Activated CD4-positive, CD25-positive, alpha-beta regulatory T cell treated with anti-CD3 and anti-CD28 coated beads, Interleukin-2, amount 50 U/mL, for 16 hours (primary cell): Measurements from ENCODE around the gene SYT11.
"Not testable (repeated sequence)": the region's sequence is repeated elsewhere in the genome, so short reads cannot be mapped to it uniquely, and the experiment has no call there.

Experiments used
- DNase-seq: peaks from one replicate; pipeline ENCODE4 v3.0.0-alpha.2; 2020; ENCODE audit warnings: low read depth, low spot score

The SYT11 gene

DNA sequence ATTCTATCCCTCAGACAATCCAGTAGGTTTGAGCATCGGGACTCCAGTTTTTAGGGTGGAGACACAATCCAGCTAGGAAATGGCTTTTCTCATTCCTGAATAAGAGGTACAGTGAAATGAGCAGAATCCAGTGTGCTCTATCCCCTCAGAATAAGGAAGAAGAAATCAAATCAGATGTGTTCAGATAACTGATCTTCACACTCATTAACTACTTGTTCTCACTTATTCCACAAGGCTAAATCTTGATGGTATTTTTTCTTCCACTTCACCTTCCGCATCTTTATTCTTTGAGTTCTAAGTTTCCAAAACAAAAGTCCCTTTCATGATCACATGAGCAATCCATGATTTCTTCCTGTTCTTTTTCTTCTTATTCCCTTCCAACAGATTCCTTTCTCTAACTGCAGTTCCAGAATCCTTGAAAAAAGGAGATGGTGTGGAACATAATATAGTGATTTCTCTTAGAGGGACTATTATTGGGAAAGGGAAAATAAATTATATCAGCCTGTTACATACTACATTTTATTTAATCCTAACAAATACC, 1.7 kb downstream of the SYT11 start:
- no peak for DNase-seq

GRCh38 chr1:155861896-155862295, 2.5 kb downstream of the SYT11 start:
- DNase-seq: no peak

DNA sequence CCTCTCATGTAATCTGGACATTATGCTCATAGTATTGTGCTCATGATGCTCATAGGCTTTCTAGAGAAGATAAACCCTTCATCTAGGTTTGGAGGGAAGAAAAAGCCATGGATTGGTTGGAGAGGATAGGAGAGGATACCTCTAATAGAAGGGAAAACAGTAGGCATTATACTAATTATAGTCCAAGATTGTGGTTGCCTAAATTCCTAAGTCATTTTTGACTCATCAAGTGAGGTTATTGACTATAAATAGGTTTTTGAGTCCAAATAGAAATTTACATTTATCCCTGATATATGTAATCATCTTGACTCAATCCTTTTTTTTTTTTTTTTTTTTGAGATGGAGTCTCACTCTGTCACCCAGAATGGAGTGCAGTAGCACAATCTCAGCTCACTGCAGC, 5.0 kb downstream of the SYT11 start:
- no peak for DNase-seq

DNA sequence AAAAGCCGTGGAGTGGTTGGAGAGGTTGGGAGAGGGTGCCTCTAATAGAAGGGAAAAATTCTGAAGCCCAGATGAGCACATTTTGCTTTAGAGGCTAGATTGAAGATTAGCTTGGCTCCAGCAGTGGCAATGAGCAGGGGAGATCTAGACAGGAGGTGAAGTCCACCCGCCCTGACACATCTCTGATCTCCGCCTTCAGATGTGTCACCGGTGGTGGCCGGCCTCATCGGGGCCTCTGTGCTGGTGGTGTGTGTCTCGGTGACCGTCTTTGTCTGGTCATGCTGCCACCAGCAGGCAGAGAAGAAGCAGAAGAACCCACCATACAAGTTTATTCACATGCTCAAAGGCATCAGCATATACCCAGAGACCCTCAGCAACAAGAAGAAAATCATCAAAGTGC, 8.4 kb downstream of the SYT11 start:
- DNase-seq: no peak

DNA sequence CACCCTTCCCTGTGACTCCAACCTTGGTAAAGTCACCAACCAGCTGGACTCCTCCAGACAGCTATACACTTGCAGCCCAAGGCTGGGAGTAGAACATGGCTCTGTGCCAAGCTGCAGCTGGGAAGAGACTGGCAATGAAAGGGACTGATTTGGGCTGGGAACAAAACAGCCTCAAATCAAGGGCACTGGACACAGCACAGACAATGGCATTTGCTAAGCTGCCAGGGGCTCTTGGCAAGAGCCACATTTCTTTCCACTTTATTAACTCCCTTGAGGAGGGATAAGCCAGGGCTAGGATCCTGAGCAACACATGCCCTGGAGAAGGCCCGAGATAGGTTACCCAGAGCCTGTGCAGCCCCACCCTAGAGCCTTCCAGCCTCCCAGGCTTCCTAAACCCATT, 12.0 kb downstream of the SYT11 start:
- DNase-seq: no peak

DNA sequence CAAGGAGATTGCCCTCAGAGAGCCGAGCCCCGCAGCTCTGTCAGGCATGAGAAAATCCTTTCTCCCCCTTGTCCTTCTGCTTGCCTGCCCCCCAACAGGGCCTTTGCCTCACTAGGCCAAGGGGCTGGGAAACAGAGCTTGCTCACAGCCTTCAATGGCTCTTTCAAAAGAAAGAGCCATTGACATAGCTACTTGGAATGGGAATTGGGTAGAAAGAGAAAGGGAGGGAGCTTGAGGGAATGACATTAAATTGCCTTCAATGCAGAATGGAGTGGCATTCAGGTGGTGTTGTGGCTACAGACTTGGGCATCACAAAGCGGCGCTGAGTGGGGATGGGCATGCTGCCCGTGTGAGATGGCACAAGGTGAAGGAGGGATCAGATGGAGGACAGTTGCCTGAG, 13.2 kb downstream of the SYT11 start:
- DNase-seq: no peak

- no peak for DNase-seq
These were observed 14.5 kb downstream of the SYT11 start for GRCh38 chr1:155873860-155874259.

DNA sequence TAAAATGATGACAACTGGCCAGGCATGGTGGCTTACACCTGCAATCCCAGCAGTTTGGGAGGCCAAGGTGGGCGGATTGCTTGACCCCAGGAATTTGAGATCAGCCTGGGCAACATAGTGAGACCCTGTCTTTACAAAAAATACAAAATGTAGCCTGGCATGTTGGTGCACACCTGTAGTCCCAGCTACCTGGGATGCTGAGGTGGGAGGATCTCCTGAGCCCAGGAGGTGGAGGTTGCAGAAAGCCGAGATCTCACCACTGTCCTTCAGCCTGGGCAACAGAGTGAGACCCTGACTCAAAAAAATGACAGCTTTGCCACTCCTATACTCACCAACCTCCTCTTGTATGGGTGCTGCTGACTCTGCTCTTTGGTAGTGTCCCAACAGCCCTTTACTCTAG, 18.6 kb downstream of the SYT11 start:
- no peak for DNase-seq

DNA sequence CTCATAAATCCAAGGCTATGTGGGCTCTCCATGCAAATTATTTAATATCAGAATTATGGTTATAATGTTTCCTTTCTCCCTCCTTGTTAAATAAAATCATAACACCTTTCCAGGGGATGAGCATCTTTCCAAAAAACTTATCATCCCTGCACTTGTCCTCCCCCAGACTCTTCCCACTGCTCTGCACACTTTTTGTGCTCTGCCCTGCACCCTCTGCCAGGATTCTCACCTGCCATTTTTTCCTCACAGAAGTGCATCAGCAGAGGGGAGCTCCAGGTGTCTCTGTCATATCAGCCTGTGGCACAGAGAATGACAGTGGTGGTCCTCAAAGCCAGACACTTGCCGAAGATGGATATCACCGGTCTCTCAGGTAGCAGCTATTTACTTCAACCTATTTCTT, 20.9 kb downstream of the SYT11 start:
- DNase-seq: no peak

DNA sequence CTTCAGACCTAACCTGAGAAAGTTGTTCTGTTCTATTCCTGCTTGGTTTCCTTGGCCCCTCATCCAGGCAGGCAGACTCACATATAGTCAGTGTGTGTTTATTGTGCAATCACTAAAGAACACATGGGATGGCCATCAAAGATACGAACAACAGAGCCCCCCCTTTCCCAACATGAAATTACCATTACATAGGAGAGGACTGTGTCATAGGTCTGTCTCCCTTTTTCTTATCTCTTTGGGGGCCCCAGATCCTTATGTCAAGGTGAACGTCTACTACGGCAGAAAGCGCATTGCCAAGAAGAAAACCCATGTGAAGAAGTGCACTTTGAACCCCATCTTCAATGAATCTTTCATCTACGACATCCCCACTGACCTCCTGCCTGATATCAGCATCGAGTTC, 21.6 kb downstream of the SYT11 start:
- no peak for DNase-seq

GRCh38 chr1:155882235-155882634, 22.9 kb downstream of the SYT11 start:
- DNase-seq: no peak

DNA sequence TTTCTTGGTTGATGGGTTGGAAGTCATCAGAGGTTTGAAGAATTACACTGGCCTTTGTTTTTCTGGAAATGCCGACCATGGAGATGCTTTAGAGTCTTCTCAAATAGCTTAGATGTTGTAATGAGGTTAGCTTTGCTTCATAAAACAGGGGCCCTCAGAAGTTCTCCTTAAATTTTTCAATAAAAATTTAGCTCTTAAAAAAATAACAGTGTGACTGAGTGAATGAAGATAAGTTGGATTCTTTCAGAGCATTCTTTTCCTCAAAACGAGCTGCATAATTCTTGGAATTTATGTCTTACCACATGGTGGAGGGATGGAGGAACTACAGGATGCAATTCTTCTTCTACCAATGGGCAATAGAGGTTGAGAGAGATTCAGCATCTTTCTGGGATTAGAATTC, 23.4 kb downstream of the SYT11 start:
- no peak for DNase-seq

DNA sequence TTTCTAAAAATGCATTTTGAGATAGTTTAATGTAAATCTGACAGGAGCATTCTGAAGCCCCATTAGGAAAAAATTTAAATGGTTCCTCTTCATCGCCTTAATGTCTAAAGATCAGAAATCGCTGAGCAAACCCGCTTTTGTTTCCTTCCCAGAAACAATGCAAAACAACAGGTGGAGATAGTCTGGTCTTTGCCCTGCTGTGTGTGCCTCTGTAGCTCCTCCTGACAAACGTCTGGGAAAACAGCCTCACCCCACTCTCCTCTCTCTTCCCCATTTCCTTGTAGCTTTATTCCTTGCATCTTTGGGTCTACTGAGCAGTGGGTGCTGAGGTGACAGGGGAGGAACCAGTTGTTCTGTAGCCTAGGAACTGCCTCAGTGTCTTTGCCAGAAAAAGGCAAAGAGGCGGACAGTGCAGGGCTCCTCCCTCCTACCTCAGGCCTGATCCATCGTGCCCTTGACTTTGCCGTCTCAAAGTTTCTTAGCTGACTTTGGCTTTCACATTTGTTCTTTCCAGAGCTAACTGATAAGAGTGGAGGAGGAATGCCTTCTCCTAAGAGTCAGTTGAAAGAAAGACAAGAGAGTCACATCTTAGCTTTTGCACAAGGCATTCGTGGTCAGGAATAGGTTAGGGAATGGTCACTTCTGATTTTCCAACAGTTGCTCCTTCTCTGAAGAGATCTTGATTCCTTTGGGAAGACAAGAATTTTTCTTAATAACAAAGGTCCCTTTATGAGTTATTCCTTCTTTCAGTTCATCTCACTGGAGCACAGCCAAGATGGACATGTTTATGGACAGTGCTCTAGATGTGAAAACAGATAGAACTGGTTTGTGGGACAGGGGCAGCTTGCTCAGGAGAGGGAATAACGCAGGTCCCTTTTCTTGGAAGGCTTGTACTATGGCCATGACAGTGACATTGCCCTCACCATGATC, 24.9 kb downstream of the SYT11 start:
- no peak for DNase-seq

DNA sequence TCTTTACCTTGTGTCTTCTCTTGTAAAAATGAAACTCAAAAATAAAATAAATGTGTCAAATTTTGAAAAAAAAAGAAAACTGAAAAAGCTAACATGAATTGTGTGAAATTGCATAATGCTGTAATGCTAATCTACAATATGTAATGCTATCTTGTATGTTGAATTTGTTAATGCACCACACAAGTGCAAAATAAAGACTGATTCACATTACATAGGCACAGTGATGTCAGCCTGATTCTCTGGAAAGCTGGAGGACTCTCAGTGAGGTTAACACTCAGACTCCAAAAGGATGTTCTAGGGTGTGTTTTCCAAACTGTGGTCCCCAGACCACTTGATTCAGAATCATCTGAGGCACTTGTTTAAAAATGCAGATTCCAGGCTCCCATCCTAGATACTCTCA, 25.6 kb downstream of the SYT11 start:
- DNase-seq: no peak

DNA sequence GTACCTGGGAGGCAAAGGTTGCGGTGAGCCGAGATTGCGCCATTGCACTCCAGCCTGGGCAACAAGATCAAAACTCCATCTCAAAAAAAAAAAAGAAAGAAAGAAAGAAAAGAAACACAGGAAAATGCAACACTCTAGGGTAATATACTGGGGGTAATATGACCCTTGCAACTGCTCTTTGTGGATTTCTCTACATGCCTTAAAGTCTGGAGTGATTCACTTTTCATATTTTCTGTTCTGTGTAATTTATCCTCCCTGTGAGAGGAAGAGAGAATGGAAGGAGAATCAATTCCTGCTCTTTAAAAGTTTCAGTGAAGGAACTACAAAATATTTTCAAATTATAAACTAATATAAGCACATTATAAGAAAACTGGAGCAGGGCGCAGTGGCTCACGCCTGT, 29.1 kb downstream of the SYT11 start:
- DNase-seq: no peak

DNA sequence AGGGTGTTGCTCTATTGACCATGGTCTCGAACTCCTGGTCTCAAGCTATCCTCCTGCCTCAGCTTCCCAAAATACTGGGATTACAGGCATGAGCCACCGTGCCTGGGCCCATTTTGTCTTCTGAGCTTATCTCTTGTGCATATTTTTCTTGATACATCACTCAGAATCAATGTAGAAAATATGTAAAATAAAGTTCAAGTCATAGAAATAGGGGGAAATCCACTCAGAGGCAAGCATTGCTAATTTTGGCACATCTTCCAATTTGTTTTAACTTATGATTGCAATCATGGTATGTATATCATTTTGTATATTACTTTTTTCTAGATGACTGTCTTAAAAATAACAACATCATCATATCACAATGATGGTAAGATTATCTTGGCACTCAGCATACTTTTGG, 30.2 kb downstream of the SYT11 start:
- DNase-seq: no peak

- no peak for DNase-seq
These were observed 30.9 kb downstream of the SYT11 start for GRCh38 chr1:155890251-155890650.

DNA sequence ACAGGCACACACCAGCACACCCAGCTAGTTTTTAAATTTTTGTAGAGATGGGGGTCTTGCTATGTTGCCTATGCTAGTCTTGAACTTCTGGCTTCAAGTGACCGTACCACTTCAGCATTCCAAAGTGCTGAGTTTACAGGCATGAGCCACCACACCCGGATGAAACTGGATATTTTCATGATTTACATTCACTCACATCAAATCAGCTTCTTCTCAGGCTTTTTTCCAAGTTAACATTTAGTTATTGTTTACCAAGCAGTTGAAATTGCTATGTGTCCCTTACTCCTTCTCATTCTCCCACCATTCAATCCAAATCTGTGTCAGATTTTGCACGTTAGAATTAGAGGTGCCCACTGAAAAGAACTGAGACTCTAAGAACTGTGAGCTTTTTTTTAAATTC, 33.4 kb downstream of the SYT11 start:
- no peak for DNase-seq

DNA sequence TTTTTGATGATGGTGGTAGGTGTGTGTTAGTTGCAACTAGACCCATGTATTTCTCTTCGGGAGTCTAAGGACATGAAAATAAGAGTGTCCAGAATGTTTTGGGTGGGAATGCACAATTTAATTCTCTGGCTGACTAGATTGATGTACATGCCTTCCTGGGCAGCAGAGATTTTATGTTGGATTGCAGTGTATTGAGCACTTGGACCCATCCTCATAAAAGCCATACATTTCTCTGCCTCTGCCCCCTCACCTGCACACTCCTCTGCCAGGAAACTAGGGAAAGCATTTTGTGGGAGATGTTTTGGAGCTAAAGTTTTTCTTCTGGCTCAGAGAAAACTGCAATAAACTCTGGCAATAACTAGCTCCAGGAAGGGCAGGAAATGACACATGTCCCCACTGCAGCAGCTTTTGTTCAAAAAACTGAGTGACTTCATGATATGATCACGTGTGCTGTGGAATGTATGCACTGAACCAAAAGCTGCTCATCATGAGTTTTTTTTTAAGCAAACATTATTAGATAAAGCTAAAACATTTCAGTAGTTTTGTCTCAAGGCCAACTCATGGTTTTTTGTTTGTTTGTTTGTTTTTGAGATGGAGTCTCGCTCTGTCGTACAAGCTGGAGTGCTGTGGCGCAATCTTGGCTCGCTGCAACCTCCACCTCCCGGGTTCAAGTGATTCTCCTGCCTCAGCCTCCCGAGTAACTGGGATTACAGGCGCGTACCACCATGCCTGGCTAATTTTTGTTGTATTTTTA, 34.2 kb downstream of the SYT11 start:
- DNase-seq: no peak

DNA sequence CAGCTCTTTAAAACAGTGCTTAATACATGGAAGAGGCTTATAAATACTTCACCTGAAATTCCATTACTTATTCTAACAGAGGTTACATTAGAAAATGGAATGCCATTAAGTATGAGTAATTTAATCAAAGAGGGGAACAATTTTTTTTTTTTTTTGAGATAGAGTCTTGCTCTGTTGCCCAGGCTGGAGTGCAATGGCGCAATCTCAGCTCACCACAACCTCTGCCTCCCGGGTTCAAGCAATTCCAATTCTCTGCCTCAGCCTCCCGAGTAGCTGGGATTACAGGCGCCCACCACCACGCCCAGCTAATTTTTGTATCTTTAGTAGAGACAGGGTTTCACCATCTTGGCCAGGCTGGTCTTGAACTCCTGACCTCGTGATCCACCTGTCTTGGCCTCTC, 36.2 kb downstream of the SYT11 start:
- DNase-seq: not testable (repeated sequence)

DNA sequence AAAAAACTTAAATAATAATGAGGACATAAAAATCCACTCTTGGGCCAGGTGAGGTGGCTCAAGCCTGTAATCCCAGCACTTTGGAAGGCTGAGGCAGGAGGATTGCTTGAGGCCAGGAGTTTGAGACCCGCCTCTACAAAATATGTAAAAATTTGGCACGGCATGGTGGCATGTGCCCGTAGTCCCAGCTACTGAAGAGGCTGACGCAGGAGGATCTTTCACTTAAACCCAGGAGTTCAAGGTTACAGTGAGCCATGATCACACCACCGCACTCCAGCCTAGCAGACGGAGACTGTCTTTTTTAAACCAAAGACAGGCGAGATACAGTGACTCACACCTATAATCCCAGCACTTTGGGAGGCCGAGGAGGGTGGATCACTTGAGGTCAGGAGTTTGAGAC, 37.1 kb downstream of the SYT11 start:
- not testable (repeated sequence) for DNase-seq

DNA sequence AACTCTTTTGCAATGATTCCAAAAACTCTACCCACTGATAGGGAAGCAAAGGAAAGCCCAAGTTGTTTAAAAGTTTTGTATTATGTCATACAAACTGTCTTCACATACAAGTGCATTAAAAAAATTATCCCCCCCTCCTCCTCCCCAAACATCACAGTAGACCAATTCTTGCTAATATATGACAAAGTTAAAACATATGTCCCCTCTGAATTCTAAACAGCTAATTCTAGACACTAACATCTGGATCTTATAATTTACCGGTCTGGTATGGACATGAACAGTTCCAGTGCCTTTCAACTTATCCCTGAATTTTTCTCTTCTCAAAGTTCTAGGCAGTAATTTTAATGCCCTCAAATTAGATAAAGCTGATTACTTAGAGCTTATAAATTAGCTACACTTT, 38.4 kb downstream of the SYT11 start:
- DNase-seq: no peak

DNA sequence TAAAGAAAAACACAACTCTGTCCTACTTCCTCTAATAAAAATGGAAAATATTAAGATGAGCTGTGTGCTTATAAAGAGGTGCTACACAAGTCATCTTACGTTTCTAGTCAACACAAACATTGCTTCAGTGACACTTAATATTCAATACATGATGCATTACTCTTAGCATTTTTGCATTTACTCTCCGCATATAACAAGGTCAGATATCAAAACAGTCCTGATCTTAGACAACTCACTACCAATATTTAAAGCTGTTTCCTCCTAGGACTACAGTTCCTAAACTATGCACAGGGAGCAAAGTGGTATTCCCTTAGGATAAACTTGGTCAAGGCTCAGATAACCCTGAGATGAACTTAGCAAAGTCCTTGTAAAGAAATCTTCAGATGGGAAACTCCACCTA, 39.5 kb downstream of the SYT11 start:
- DNase-seq: no peak
